ENCODE data around the gene ZNF423.

The ZNF423 gene

GRCh38 chr16:49869731-49870130, 13.8 kb upstream of the ZNF423 start:
- no peak overlapping the region for H3K9ac ChIP-seq (ENCODE audit: low read depth in 1 of 2, low read length in 2 of 2)
- H3K4me3 ChIP-seq (ENCODE audit: low read length in 2 of 2) = no peak overlapping the region
- H3K27me3 ChIP-seq (ENCODE audit: control insufficient read depth in 2 of 2, insufficient read depth in 2 of 2, low read length in 2 of 2) = no peaks in the 10 kb centered on the region
- H3K36me3 ChIP-seq (ENCODE audit: control insufficient read depth in 2 of 2, insufficient read depth in 2 of 2, low read length in 2 of 2) = no peaks in the 10 kb centered on the region
- H3K27ac ChIP-seq (ENCODE audit: low read depth in 2 of 2, low read length in 2 of 2) = no peak overlapping the region
- peaks cover 0 to 12% of the 10 kb centered on the region in 2 donors for H3K4me1 ChIP-seq (ENCODE audit: control insufficient read depth in 2 of 2, insufficient read depth in 2 of 2, low read length in 2 of 2)
- no peaks in the 10 kb centered on the region for H3K9me3 ChIP-seq (ENCODE audit: control insufficient read depth in 2 of 2, low read length in 2 of 2)

- H3K27ac ChIP-seq (ENCODE audit: low read depth in 2 of 2, low read length in 2 of 2) = no peak overlapping the region
- H3K9me3 ChIP-seq (ENCODE audit: control insufficient read depth in 2 of 2, low read length in 2 of 2) = no peaks in the 10 kb centered on the region
- peaks cover 0 to 2% of the 10 kb centered on the region in 2 donors for H3K4me1 ChIP-seq (ENCODE audit: control insufficient read depth in 2 of 2, insufficient read depth in 2 of 2, low read length in 2 of 2)
- H3K27me3 ChIP-seq (ENCODE audit: control insufficient read depth in 2 of 2, insufficient read depth in 2 of 2, low read length in 2 of 2) = no peaks in the 10 kb centered on the region
- H3K36me3 ChIP-seq (ENCODE audit: control insufficient read depth in 2 of 2, insufficient read depth in 2 of 2, low read length in 2 of 2) = no peaks in the 10 kb centered on the region
- no peak overlapping the region for H3K4me3 ChIP-seq (ENCODE audit: low read length in 2 of 2)
- no peak overlapping the region for H3K9ac ChIP-seq (ENCODE audit: low read depth in 1 of 2, low read length in 2 of 2)
Measured at GRCh38 chr16:49867796-49868668, 12.1 kb upstream of the ZNF423 start.

GRCh38 chr16:49867234-49867633, 11.3 kb upstream of the ZNF423 start:
- no peak overlapping the region for H3K4me3 ChIP-seq (ENCODE audit: low read length in 2 of 2)
- peaks cover 0 to 2% of the 10 kb centered on the region in 2 donors for H3K4me1 ChIP-seq (ENCODE audit: control insufficient read depth in 2 of 2, insufficient read depth in 2 of 2, low read length in 2 of 2)
- peaks cover 0 to under 1% of the 10 kb centered on the region in 2 donors for H3K27me3 ChIP-seq (ENCODE audit: control insufficient read depth in 2 of 2, insufficient read depth in 2 of 2, low read length in 2 of 2)
- H3K9me3 ChIP-seq (ENCODE audit: control insufficient read depth in 2 of 2, low read length in 2 of 2) = no peaks in the 10 kb centered on the region
- H3K9ac ChIP-seq (ENCODE audit: low read depth in 1 of 2, low read length in 2 of 2) = no peak overlapping the region
- no peaks in the 10 kb centered on the region for H3K36me3 ChIP-seq (ENCODE audit: control insufficient read depth in 2 of 2, insufficient read depth in 2 of 2, low read length in 2 of 2)
- H3K27ac ChIP-seq (ENCODE audit: low read depth in 2 of 2, low read length in 2 of 2) = no peak overlapping the region

GRCh38 chr16:49866595-49867071, 10.7 kb upstream of the ZNF423 start:
- Histone ChIP-seq H3K27ac (ENCODE audit: low read depth in 2 of 2, low read length in 2 of 2) (no peak overlapping the region), H3K4me1 (ENCODE audit: control insufficient read depth in 2 of 2, insufficient read depth in 2 of 2, low read length in 2 of 2) (no peaks in the 10 kb centered on the region), H3K9me3 (ENCODE audit: control insufficient read depth in 2 of 2, low read length in 2 of 2) (no peaks in the 10 kb centered on the region), H3K4me3 (ENCODE audit: low read length in 2 of 2) (no peak overlapping the region), H3K9ac (ENCODE audit: low read depth in 1 of 2, low read length in 2 of 2) (no peak overlapping the region), H3K27me3 (ENCODE audit: control insufficient read depth in 2 of 2, insufficient read depth in 2 of 2, low read length in 2 of 2) (peaks cover 0 to 2% of the 10 kb centered on the region in 2 donors), H3K36me3 (ENCODE audit: control insufficient read depth in 2 of 2, insufficient read depth in 2 of 2, low read length in 2 of 2) (no peaks in the 10 kb centered on the region)

GRCh38 chr16:49862694-49863093, 6.8 kb upstream of the ZNF423 start:
- Histone ChIP-seq H3K9ac (ENCODE audit: low read depth in 1 of 2, low read length in 2 of 2) (no peak overlapping the region), H3K4me1 (ENCODE audit: control insufficient read depth in 2 of 2, insufficient read depth in 2 of 2, low read length in 2 of 2) (peaks cover 3 to 9% of the 10 kb centered on the region in 2 donors), H3K27me3 (ENCODE audit: control insufficient read depth in 2 of 2, insufficient read depth in 2 of 2, low read length in 2 of 2) (peaks cover 0 to 2% of the 10 kb centered on the region in 2 donors), H3K4me3 (ENCODE audit: low read length in 2 of 2) (no peak overlapping the region), H3K9me3 (ENCODE audit: control insufficient read depth in 2 of 2, low read length in 2 of 2) (no peaks in the 10 kb centered on the region), H3K36me3 (ENCODE audit: control insufficient read depth in 2 of 2, insufficient read depth in 2 of 2, low read length in 2 of 2) (no peaks in the 10 kb centered on the region), H3K27ac (ENCODE audit: low read depth in 2 of 2, low read length in 2 of 2) (no peak overlapping the region)

GRCh38 chr16:49861299-49861698, 5.4 kb upstream of the ZNF423 start:
- H3K27me3 ChIP-seq (ENCODE audit: control insufficient read depth in 2 of 2, insufficient read depth in 2 of 2, low read length in 2 of 2) = peaks cover 0 to 4% of the 10 kb centered on the region in 2 donors
- no peaks in the 10 kb centered on the region for H3K36me3 ChIP-seq (ENCODE audit: control insufficient read depth in 2 of 2, insufficient read depth in 2 of 2, low read length in 2 of 2)
- H3K9ac ChIP-seq (ENCODE audit: low read depth in 1 of 2, low read length in 2 of 2) = no peak overlapping the region
- H3K4me1 ChIP-seq (ENCODE audit: control insufficient read depth in 2 of 2, insufficient read depth in 2 of 2, low read length in 2 of 2) = peaks cover 8 to 14% of the 10 kb centered on the region in 2 donors
- H3K27ac ChIP-seq (ENCODE audit: low read depth in 2 of 2, low read length in 2 of 2) = no peak overlapping the region
- H3K4me3 ChIP-seq (ENCODE audit: low read length in 2 of 2) = no peak overlapping the region
- H3K9me3 ChIP-seq (ENCODE audit: control insufficient read depth in 2 of 2, low read length in 2 of 2) = no peaks in the 10 kb centered on the region

GRCh38 chr16:49860593-49860992, 4.7 kb upstream of the ZNF423 start:
- Histone ChIP-seq H3K27ac (ENCODE audit: low read depth in 2 of 2, low read length in 2 of 2) (no peak overlapping the region), H3K4me3 (ENCODE audit: low read length in 2 of 2) (no peak overlapping the region), H3K9me3 (ENCODE audit: control insufficient read depth in 2 of 2, low read length in 2 of 2) (no peaks in the 10 kb centered on the region), H3K27me3 (ENCODE audit: control insufficient read depth in 2 of 2, insufficient read depth in 2 of 2, low read length in 2 of 2) (peaks cover 0 to 4% of the 10 kb centered on the region in 2 donors), H3K4me1 (ENCODE audit: control insufficient read depth in 2 of 2, insufficient read depth in 2 of 2, low read length in 2 of 2) (peaks cover 8 to 14% of the 10 kb centered on the region in 2 donors), H3K36me3 (ENCODE audit: control insufficient read depth in 2 of 2, insufficient read depth in 2 of 2, low read length in 2 of 2) (no peaks in the 10 kb centered on the region), H3K9ac (ENCODE audit: low read depth in 1 of 2, low read length in 2 of 2) (no peak overlapping the region)

- no peaks in the 10 kb centered on the region for H3K9me3 ChIP-seq (ENCODE audit: control insufficient read depth in 2 of 2, low read length in 2 of 2)
- peak overlapping the region; percentile 68 to 69 for H3K4me3 ChIP-seq (ENCODE audit: low read length in 2 of 2)
- H3K27me3 ChIP-seq (ENCODE audit: control insufficient read depth in 2 of 2, insufficient read depth in 2 of 2, low read length in 2 of 2) = peaks cover 0 to 4% of the 10 kb centered on the region in 2 donors
- peaks cover 11 to 20% of the 10 kb centered on the region in 2 donors for H3K4me1 ChIP-seq (ENCODE audit: control insufficient read depth in 2 of 2, insufficient read depth in 2 of 2, low read length in 2 of 2)
- H3K36me3 ChIP-seq (ENCODE audit: control insufficient read depth in 2 of 2, insufficient read depth in 2 of 2, low read length in 2 of 2) = no peaks in the 10 kb centered on the region
- H3K9ac ChIP-seq (ENCODE audit: low read depth in 1 of 2, low read length in 2 of 2) = peak overlapping the region; percentile 32 to 60
- H3K27ac ChIP-seq (ENCODE audit: low read depth in 2 of 2, low read length in 2 of 2) = peak overlapping the region; percentile 58 to 70
Measured at GRCh38 chr16:49859125-49859811, 3.4 kb upstream of the ZNF423 start.

- no peaks in the 10 kb centered on the region for H3K36me3 ChIP-seq (ENCODE audit: control insufficient read depth in 2 of 2, insufficient read depth in 2 of 2, low read length in 2 of 2)
- peak overlapping the region; percentile 69 to 75 for H3K4me3 ChIP-seq (ENCODE audit: low read length in 2 of 2)
- no peaks in the 10 kb centered on the region for H3K9me3 ChIP-seq (ENCODE audit: control insufficient read depth in 2 of 2, low read length in 2 of 2)
- peak overlapping the region in 1 of 2 donors; percentile 60 for H3K9ac ChIP-seq (ENCODE audit: low read depth in 1 of 2, low read length in 2 of 2)
- peaks cover 18 to 28% of the 10 kb centered on the region in 2 donors for H3K4me1 ChIP-seq (ENCODE audit: control insufficient read depth in 2 of 2, insufficient read depth in 2 of 2, low read length in 2 of 2)
- peaks cover 0 to 4% of the 10 kb centered on the region in 2 donors for H3K27me3 ChIP-seq (ENCODE audit: control insufficient read depth in 2 of 2, insufficient read depth in 2 of 2, low read length in 2 of 2)
- H3K27ac ChIP-seq (ENCODE audit: low read depth in 2 of 2, low read length in 2 of 2) = peak overlapping the region; percentile 58 to 70
Measured at GRCh38 chr16:49858200-49859124, 2.5 kb upstream of the ZNF423 start.
